Subcutaneous abdominal adipose tissue (tissue), 5 donors: ENCODE measurements around the gene HRH2.

Experiments
- H3K27ac ChIP-seq: one replicate; pipeline ENCODE4 v1.7.0; 2013; ENCODE audit warnings: low read depth, mild to moderate bottlenecking, inconsistent platforms, low read length, moderate library complexity
- H3K27me3 ChIP-seq, 5 donors: one replicate each; pipeline ENCODE4 v1.7.0; 2013; ENCODE audit warnings: low read length in 5 of 5, inconsistent platforms in 1 of 5; ENCODE audit not compliant: control insufficient read depth in 5 of 5, insufficient read depth in 4 of 5
- H3K36me3 ChIP-seq, 5 donors: one replicate each; pipeline ENCODE4 v1.7.0; 2013; ENCODE audit warnings: low read length in 5 of 5; ENCODE audit not compliant: control insufficient read depth in 5 of 5, insufficient read depth in 5 of 5
- H3K4me1 ChIP-seq, 5 donors: one replicate each; pipeline ENCODE4 v1.7.0; 2013; ENCODE audit warnings: low read length in 5 of 5, mild to moderate bottlenecking in 3 of 5, moderate library complexity in 1 of 5; ENCODE audit not compliant: control insufficient read depth in 5 of 5, insufficient read depth in 5 of 5
- H3K4me3 ChIP-seq, 5 donors: one replicate each; pipeline ENCODE4 v1.7.0; 2013; ENCODE audit warnings: low read length in 5 of 5, low read depth in 1 of 5
- H3K9ac ChIP-seq, 5 donors: one replicate each; pipeline ENCODE4 v1.7.0; 2013; ENCODE audit warnings: low read length in 5 of 5, mild to moderate bottlenecking in 4 of 5, moderate library complexity in 3 of 5
- H3K9me3 ChIP-seq, 5 donors: one replicate each; pipeline ENCODE4 v1.7.0; 2013; ENCODE audit warnings: low read length in 5 of 5; ENCODE audit not compliant: control insufficient read depth in 5 of 5
- donor health status: healthy.
- donor health status: healthy.
- donor health status: healthy.
- donor health status: healthy.
- donor health status: healthy.

HRH2 gene

DNA sequence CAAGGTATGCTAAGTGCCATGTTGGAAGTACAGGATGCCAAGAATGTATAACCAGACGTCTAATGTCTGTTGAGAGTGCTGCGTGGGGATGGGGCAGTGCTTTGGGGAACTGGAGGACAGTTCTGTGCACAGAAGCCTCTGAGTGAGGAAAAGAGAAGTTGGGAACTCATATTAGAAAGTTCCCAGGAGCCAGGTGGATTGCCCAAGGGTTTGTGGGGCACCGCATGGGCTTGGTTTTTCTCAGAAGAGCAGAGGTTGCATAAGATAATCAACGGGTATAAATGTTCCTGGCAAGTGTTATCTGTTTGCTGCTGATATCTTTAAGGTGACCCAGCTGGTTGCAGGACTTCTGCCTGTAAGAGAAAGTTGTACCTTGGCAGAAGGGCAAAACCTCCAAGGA is 13.1 kb downstream of the HRH2 start:
- Histone ChIP-seq H3K4me1 (peaks cover 0 to 10% (median 0%) of the 10 kb centered on the region in 5 donors), H3K9ac (no peak overlapping the region), H3K9me3 (no peaks in the 10 kb centered on the region), H3K36me3 (no peaks in the 10 kb centered on the region), H3K27me3 (peaks cover 0 to 5% (median 0%) of the 10 kb centered on the region in 5 donors), H3K4me3 (no peak overlapping the region), H3K27ac (no peak overlapping the region)

DNA sequence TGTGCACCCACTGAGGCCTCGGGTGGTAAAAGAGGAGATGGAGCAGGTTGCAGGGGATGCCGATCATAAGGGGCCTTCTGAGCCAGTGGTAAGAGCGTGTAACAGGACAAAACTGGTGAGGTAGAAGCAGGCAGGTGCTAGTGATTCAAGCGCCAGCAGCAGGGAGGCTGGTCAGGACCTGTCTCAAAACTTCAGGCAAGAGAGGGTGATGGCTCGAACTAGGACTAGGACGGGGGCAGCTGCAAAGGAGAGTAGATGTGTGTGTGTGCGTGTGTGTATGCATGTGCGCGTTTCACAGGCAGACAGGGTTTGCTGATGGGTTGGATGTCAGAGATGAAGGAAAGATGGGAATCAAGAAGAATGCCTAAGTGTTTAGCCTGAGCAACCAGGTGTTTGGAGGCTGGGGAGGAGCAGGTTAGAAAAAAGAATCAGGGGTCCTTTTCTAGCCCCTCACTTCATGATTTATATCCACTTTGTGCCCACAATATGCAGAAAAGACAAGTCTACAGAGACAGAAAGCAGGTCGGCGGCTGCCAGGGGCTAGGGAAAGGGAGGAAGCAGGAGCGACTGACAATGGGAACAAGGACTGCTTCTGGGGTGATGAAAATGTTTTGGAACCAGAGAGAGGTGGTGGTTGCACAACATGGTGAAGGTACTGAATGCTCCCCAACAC is 15.2 kb downstream of the HRH2 start:
- Histone ChIP-seq H3K4me1 (peaks cover 0 to 10% (median 0%) of the 10 kb centered on the region in 5 donors), H3K4me3 (no peak overlapping the region), H3K27me3 (peaks cover 0 to 11% (median 0%) of the 10 kb centered on the region in 5 donors), H3K27ac (no peak overlapping the region), H3K9ac (no peak overlapping the region), H3K36me3 (no peaks in the 10 kb centered on the region), H3K9me3 (no peaks in the 10 kb centered on the region)

DNA sequence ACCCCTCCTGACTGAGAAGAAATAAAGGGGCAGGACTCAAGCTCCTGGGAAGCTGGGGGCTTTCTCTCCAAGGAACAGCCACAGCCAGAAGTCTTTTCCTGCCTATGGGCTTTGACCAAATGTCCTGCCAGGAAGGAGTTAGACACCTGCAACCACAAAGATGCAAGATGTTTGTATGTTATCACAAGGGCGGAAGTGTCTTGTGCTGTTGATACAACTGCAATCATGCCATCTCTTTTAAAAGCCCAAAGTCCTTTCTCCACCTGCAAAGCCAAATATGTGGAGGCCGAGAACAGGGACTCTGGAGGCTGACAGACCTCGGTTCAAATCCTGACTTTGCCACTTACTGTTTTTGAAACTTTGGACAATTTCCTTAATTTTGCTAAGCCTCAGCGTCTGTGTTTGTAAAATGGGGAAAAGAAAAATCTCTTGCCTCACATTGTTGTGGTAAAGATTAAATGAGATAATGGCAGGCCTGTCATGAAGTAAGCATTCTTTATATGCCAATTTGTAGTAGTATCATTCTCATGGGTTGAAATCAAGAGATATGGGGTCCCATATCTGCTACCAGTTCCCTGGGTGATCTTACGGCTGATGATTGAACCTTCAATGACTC is 17.0 kb downstream of the HRH2 start:
- peaks cover 0 to 13% (median 0%) of the 10 kb centered on the region in 5 donors for H3K27me3 ChIP-seq
- H3K4me3 ChIP-seq = no peak overlapping the region
- no peak overlapping the region for H3K27ac ChIP-seq
- no peaks in the 10 kb centered on the region for H3K36me3 ChIP-seq
- no peaks in the 10 kb centered on the region for H3K9me3 ChIP-seq
- H3K9ac ChIP-seq = no peak overlapping the region
- peaks cover 0 to 10% (median 0%) of the 10 kb centered on the region in 5 donors for H3K4me1 ChIP-seq

DNA sequence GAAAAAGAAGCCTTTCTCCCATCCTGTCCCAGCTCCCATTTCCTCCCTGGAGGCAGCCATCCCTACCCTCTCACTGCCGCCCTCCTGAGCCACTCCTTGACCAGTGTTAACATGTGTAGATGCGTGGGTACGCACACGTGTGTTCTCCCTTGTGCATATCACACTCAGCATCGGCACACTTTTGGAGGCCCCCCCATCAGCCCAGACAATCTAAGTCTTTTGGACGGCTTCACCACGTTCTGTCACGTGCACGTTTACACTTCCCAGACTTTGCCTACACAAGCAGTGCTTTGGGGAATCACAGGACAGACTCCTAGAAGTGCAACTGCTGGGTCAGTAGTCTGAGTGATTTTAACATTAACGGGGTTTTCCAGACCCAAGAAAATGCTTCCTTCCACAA is 18.0 kb downstream of the HRH2 start:
- H3K4me1 ChIP-seq = peaks cover 0 to 7% (median 0%) of the 10 kb centered on the region in 5 donors
- H3K27me3 ChIP-seq = peaks cover 0 to 17% (median 0%) of the 10 kb centered on the region in 5 donors
- no peak overlapping the region for H3K27ac ChIP-seq
- no peak overlapping the region for H3K4me3 ChIP-seq
- H3K9ac ChIP-seq = no peak overlapping the region
- H3K9me3 ChIP-seq = no peaks in the 10 kb centered on the region
- no peaks in the 10 kb centered on the region for H3K36me3 ChIP-seq

DNA sequence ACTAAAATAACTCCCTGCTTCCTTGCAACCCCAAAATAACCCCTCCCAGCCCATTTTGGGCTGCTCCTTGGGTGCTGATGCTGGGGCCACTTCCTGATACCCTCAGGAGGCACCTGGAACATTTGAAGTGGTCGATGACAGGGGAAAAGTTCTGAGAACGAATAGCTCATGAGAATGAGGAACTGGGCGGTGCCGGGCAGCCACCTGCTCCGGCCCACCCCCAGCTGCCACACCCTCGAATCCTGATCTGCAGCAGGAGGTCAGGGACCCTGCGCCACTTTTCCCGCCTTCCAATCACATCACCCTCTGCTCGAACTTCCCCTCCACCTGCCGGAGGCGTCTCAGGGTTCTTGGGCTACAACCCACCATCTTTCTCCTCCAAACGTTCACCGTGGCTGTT is 19.7 kb downstream of the HRH2 start:
- Histone ChIP-seq H3K27ac (no peak overlapping the region), H3K9ac (no peak overlapping the region), H3K4me1 (peaks cover 0 to 5% (median 0%) of the 10 kb centered on the region in 5 donors), H3K4me3 (no peak overlapping the region), H3K27me3 (peaks cover 0 to 25% (median 5%) of the 10 kb centered on the region in 5 donors), H3K36me3 (no peaks in the 10 kb centered on the region), H3K9me3 (no peaks in the 10 kb centered on the region)

DNA sequence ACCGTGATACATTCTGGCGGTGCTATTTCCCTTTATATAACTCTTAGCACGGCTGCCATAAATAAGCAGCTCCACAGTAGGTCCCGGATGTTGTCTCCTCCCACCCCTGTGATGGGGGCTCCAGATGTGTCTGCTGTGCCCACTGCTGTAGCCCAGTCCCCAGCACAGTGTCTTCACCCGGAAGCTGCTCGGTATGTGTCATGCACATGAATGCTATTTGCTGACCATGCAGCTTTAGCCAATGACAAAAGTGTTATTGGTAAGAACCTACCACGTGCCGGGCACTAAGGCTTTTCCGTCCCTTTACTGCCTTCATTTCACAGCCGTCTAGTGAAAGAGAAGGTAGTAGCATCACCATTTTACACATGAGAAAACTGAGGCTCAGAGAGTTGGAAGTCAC is 20.2 kb downstream of the HRH2 start:
- Histone ChIP-seq H3K27ac (no peak overlapping the region), H3K36me3 (peaks cover 0 to under 1% (median 0%) of the 10 kb centered on the region in 5 donors), H3K4me3 (no peak overlapping the region), H3K27me3 (peaks cover 0 to 20% (median 5%) of the 10 kb centered on the region in 5 donors), H3K4me1 (peaks cover 0 to 5% (median 0%) of the 10 kb centered on the region in 5 donors), H3K9me3 (no peaks in the 10 kb centered on the region), H3K9ac (no peak overlapping the region)

DNA sequence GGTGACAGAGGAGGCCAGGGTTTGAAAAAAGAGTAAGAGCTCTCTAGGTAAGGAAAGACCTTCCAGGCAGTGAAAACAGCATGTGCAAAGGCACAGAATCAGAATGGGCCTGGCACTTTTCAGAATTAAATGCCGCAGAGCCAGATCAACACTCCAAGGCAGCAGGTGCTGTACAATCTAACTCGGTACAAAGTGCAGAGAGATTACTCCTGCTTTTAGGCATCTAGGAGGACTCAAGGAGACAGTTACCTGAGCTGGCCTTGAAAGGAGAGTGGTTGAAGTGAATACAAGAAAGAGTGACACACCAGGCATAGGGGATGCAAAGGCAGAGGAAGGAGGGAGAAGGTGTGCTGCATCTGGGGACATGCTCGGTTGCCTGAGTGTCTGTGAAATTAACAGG is 21.5 kb downstream of the HRH2 start:
- Histone ChIP-seq H3K9me3 (no peaks in the 10 kb centered on the region), H3K27me3 (peaks cover 0 to 20% (median 5%) of the 10 kb centered on the region in 5 donors), H3K4me1 (peaks cover 0 to 5% (median 0%) of the 10 kb centered on the region in 5 donors), H3K9ac (no peak overlapping the region), H3K4me3 (no peak overlapping the region), H3K36me3 (peaks cover 0 to 12% (median 0%) of the 10 kb centered on the region in 5 donors), H3K27ac (no peak overlapping the region)

DNA sequence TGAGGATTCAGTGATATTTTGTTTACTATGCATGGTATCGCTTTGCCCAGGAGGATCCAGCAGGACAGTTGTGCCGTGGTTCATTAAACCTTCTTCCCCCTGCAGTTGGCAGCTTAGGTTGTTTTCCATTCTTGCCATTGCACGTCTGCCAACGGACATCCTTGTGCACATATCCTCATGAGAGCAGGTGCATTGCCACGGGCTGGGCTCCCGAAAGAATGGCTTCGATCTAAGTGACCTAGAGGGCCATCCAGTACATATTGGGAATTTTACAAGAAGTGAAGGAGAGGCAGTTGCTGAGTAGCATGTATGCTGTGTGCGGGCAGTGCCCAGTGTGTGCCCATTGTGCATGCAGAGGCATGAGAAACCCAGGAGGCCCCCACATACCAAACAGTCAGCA is 22.1 kb downstream of the HRH2 start:
- peaks cover 0 to 5% (median 0%) of the 10 kb centered on the region in 5 donors for H3K4me1 ChIP-seq
- H3K9ac ChIP-seq = no peak overlapping the region
- no peak overlapping the region for H3K27ac ChIP-seq
- H3K4me3 ChIP-seq = no peak overlapping the region
- no peaks in the 10 kb centered on the region for H3K9me3 ChIP-seq
- peaks cover 0 to 20% (median 5%) of the 10 kb centered on the region in 5 donors for H3K27me3 ChIP-seq
- peaks cover 0 to 12% (median 0%) of the 10 kb centered on the region in 5 donors for H3K36me3 ChIP-seq

DNA sequence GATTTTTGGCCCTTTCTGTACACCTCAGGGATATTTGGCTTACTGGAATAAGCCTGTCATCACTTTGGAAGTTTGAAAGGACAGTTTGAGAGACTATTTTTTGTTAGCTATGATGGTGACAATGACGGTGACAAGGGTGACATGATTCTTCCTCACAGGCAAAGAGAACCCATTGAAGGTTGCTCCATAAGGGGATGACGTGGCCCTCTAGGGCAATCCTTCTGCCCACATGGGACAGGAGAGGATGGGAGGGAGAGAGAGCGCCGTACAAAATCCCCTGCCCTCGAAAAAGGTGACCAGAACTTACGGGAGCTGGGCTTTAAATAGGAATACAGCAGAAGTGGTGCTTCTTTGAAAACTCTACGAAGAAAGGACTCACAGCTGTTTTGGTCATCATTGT is 22.6 kb downstream of the HRH2 start:
- no peak overlapping the region for H3K27ac ChIP-seq
- H3K4me1 ChIP-seq = peaks cover 0 to 5% (median 0%) of the 10 kb centered on the region in 5 donors
- no peaks in the 10 kb centered on the region for H3K9me3 ChIP-seq
- peaks cover 0 to 13% (median 0%) of the 10 kb centered on the region in 5 donors for H3K36me3 ChIP-seq
- H3K27me3 ChIP-seq = peaks cover 0 to 20% (median 5%) of the 10 kb centered on the region in 5 donors
- H3K4me3 ChIP-seq = no peak overlapping the region
- H3K9ac ChIP-seq = no peak overlapping the region
